Panc1 (cell line): Measurements from ENCODE around the gene ZFAND4.

ENCODE experiments used
- POLR2AphosphoS5 ChIP-seq: IDR thresholded peaks from 2 replicates; pipeline ENCODE4 v1.6.1; 2012; ENCODE audit warnings: mild to moderate bottlenecking, low read depth, low read length, moderate library complexity
- SIN3A ChIP-seq: IDR thresholded peaks from 2 replicates; pipeline ENCODE4 v1.6.1; 2012; ENCODE audit warnings: low read depth, mild to moderate bottlenecking, low read length, moderate library complexity, borderline replicate concordance; ENCODE audit not compliant: insufficient read depth
- TF ChIP-seq, protein P1 (sequence below): fragments of 450-650 bp; IDR thresholded peaks from 2 replicates; pipeline ENCODE4 v1.5.1; 2017; ENCODE audit warnings: mild to moderate bottlenecking

DNA sequence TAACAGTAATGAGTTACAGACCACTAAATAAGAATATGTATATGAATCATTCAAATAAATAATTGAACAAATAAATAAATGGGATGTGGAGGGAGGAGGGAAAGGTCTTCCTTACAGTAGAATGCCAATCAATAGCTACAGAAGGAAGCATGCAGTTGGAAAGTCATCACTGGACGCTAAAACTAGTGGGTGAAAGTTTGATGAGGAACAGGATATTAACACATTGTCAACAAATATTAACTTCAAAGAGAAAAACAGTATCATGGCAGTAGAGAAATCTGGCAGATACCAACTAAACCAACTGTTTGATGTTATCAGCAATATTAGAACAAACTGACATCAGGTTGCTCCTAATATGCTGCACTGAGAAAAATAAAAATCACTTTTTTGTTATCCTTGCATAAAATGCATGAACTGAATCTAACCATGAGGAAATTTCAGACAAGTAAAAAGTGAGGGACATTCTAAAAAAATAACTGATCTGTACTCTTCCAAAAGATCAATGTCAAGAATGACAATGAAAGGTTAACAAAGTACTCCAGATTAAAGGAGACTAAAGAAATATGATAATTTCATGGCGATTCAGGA, 94.1 kb downstream of the ZFAND4 start:
- TF ChIP-seq POLR2AphosphoS5 (no peak), SIN3A (no peak)
- TF ChIP-seq, protein P1, sequence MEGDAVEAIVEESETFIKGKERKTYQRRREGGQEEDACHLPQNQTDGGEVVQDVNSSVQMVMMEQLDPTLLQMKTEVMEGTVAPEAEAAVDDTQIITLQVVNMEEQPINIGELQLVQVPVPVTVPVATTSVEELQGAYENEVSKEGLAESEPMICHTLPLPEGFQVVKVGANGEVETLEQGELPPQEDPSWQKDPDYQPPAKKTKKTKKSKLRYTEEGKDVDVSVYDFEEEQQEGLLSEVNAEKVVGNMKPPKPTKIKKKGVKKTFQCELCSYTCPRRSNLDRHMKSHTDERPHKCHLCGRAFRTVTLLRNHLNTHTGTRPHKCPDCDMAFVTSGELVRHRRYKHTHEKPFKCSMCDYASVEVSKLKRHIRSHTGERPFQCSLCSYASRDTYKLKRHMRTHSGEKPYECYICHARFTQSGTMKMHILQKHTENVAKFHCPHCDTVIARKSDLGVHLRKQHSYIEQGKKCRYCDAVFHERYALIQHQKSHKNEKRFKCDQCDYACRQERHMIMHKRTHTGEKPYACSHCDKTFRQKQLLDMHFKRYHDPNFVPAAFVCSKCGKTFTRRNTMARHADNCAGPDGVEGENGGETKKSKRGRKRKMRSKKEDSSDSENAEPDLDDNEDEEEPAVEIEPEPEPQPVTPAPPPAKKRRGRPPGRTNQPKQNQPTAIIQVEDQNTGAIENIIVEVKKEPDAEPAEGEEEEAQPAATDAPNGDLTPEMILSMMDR = no peak
